SK-N-SH treated with all-trans-retinoic acid at 6 μM for 48 hours (cell line): Measurements from ENCODE around the gene NR2C2AP.
A peak's percentile ranks its signal among the peaks of the same experiment; 100 is the strongest.

ENCODE experiments used
- ATAC-seq: fragments of 200-7000 bp; cut with Tn5 transposase; 3 replicates; pipeline ENCODE4 v1.9.1; 2020; ENCODE audit warnings: mild to moderate bottlenecking, moderate library complexity
- ARNTL ChIP-seq: fragments of 450-650 bp; formaldehyde crosslinking; IDR thresholded peaks from 2 replicates; pipeline ENCODE4 v1.5.0; 2020; ENCODE audit warnings: low read depth, mild to moderate bottlenecking, moderate library complexity, borderline replicate concordance
- BACH2 ChIP-seq: fragments of 250-450 bp; sonication (Bioruptor Pico); IDR thresholded peaks from 2 replicates; pipeline ENCODE4 v1.9.0; 2021; ENCODE audit warnings: mild to moderate bottlenecking, borderline replicate concordance
- CSDC2 ChIP-seq: fragments of 250-450 bp; sonication (Bioruptor Pico); IDR thresholded peaks from 2 replicates; pipeline ENCODE4 v1.5.0; 2020; ENCODE audit warnings: mild to moderate bottlenecking, moderate library complexity
- ESRRG ChIP-seq: fragments of 250-450 bp; sonication (Bioruptor Pico); IDR thresholded peaks from 2 replicates; pipeline ENCODE4 v1.6.1; 2021; ENCODE audit warnings: mild to moderate bottlenecking
- GLIS3 ChIP-seq: fragments of 250-450 bp; sonication (Bioruptor Pico); IDR thresholded peaks from 2 replicates; pipeline ENCODE4 v1.5.0; 2020; ENCODE audit warnings: mild to moderate bottlenecking, moderate library complexity
- ISL1 ChIP-seq: fragments of 250-450 bp; sonication (Bioruptor Pico); IDR thresholded peaks from 2 replicates; pipeline ENCODE4 v2.1.2; 2022; ENCODE audit warnings: mild to moderate bottlenecking, moderate library complexity
- PPARA ChIP-seq: fragments of 250-450 bp; sonication (Bioruptor Pico); IDR thresholded peaks from 2 replicates; pipeline ENCODE4 v1.5.0; 2020; ENCODE audit warnings: mild to moderate bottlenecking, borderline replicate concordance
- RARB ChIP-seq: fragments of 250-450 bp; sonication (Bioruptor Pico); IDR thresholded peaks from 2 replicates; pipeline ENCODE4 v1.8.0; 2021; ENCODE audit warnings: mild to moderate bottlenecking, moderate library complexity
- SNAI2 ChIP-seq: fragments of 250-450 bp; sonication (Bioruptor Pico); IDR thresholded peaks from 2 replicates; pipeline ENCODE4 v1.5.0; 2020; ENCODE audit warnings: mild to moderate bottlenecking, moderate library complexity
- TCF4 ChIP-seq: fragments of 250-450 bp; sonication (Bioruptor Pico); IDR thresholded peaks from 2 replicates; pipeline ENCODE4 v1.8.0; 2021; ENCODE audit warnings: mild to moderate bottlenecking, moderate library complexity, borderline replicate concordance
- TOX ChIP-seq: fragments of 250-450 bp; sonication (Bioruptor Pico); IDR thresholded peaks from 2 replicates; pipeline ENCODE4 v1.8.0; 2021; ENCODE audit warnings: mild to moderate bottlenecking, moderate library complexity, borderline replicate concordance
- ZC3H10 ChIP-seq: fragments of 250-450 bp; sonication (Bioruptor Pico); IDR thresholded peaks from 2 replicates; pipeline ENCODE4 v1.5.1; 2021; ENCODE audit warnings: mild to moderate bottlenecking, moderate library complexity
- ZFP30 ChIP-seq: fragments of 450-650 bp; formaldehyde crosslinking; IDR thresholded peaks from 2 replicates; pipeline ENCODE4 v1.5.0; 2022; ENCODE audit warnings: mild to moderate bottlenecking, moderate library complexity
- ZNF565 ChIP-seq: fragments of 450-650 bp; formaldehyde crosslinking; conservative IDR thresholded peaks from 2 replicates; pipeline ENCODE4 v1.5.0; 2020; ENCODE audit warnings: low read depth, mild to moderate bottlenecking, moderate library complexity
- ZNF70 ChIP-seq: fragments of 450-650 bp; formaldehyde crosslinking; IDR thresholded peaks from 2 replicates; pipeline ENCODE4 v1.5.0; 2020; ENCODE audit warnings: mild to moderate bottlenecking, moderate library complexity
- TF ChIP-seq, protein P1 (sequence below): fragments of 250-450 bp; sonication (Bioruptor Pico); IDR thresholded peaks from 2 replicates; pipeline ENCODE4 v1.5.1; 2020; ENCODE audit warnings: low read depth, mild to moderate bottlenecking, moderate library complexity
- TF ChIP-seq, protein P2 (sequence below): fragments of 250-450 bp; sonication (Bioruptor Pico); IDR thresholded peaks from 2 replicates; pipeline ENCODE4 v1.5.1; 2021; ENCODE audit warnings: mild to moderate bottlenecking, moderate library complexity
- TF ChIP-seq, protein P3 (sequence below): fragments of 250-450 bp; sonication (Bioruptor Pico); IDR thresholded peaks from 2 replicates; pipeline ENCODE4 v1.8.0; 2021; ENCODE audit warnings: low read depth, mild to moderate bottlenecking, moderate library complexity, borderline replicate concordance
- TF ChIP-seq, protein P4 (sequence below): fragments of 250-450 bp; sonication (Bioruptor Pico); IDR thresholded peaks from 2 replicates; pipeline ENCODE4 v1.5.0; 2020; ENCODE audit warnings: mild to moderate bottlenecking, moderate library complexity

NR2C2AP gene

DNA sequence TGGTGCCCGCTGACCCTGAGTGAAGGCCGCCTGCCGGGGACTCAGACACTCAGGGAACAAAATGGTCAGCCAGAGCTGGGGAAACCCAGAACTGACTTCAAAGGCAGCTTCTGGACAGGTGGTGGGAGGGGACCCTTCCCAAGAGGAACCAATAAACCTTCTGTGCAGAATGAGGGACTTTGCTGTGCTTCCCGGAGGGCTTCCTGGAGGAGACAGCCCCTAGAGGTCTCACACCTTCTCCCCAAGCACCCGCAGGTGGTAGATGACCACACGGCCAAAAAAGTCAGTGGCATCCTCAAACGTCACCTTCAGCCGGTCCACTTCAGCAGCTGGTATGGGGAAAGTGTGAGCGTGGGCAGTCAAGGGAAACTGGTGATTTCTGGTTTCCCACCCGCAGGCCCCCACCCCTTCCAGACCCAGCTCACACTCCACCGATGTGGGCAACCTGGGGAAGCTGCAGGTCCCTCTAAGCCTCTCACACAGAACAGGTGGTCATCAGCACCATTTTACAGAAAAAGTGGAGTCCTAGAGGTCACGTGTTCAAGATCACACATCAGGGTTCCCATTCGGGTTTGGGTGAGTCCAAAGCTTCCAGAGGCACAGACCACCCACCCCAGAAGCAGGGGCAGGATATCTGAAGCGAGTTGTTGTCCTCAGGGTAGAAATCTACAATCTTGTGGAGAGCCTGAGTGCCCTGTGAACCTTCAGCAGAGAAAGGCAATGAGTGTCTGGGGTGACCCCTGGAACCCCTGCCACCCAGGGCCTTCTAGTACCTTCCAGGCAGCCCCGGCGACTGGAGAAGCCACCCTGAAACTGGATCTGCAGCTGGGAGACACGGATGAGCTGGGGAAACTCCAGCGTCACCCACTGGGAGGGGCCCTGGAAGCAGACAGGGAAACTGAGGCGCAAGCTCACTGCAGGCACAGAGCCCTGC lies 1.2 kb downstream of the NR2C2AP start (continued):
- TF ChIP-seq, protein P1, sequence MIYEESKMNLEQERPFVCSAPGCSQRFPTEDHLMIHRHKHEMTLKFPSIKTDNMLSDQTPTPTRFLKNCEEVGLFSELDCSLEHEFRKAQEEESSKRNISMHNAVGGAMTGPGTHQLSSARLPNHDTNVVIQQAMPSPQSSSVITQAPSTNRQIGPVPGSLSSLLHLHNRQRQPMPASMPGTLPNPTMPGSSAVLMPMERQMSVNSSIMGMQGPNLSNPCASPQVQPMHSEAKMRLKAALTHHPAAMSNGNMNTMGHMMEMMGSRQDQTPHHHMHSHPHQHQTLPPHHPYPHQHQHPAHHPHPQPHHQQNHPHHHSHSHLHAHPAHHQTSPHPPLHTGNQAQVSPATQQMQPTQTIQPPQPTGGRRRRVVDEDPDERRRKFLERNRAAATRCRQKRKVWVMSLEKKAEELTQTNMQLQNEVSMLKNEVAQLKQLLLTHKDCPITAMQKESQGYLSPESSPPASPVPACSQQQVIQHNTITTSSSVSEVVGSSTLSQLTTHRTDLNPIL = no peak
- TF ChIP-seq, protein P2, sequence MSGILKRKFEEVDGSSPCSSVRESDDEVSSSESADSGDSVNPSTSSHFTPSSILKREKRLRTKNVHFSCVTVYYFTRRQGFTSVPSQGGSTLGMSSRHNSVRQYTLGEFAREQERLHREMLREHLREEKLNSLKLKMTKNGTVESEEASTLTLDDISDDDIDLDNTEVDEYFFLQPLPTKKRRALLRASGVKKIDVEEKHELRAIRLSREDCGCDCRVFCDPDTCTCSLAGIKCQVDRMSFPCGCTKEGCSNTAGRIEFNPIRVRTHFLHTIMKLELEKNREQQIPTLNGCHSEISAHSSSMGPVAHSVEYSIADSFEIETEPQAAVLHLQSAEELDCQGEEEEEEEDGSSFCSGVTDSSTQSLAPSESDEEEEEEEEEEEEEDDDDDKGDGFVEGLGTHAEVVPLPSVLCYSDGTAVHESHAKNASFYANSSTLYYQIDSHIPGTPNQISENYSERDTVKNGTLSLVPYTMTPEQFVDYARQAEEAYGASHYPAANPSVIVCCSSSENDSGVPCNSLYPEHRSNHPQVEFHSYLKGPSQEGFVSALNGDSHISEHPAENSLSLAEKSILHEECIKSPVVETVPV (CRISPR knock-in tag) = no peak
- TF ChIP-seq ZNF565 = no peak
- TF ChIP-seq, all 23 proteins: peak for 0

DNA sequence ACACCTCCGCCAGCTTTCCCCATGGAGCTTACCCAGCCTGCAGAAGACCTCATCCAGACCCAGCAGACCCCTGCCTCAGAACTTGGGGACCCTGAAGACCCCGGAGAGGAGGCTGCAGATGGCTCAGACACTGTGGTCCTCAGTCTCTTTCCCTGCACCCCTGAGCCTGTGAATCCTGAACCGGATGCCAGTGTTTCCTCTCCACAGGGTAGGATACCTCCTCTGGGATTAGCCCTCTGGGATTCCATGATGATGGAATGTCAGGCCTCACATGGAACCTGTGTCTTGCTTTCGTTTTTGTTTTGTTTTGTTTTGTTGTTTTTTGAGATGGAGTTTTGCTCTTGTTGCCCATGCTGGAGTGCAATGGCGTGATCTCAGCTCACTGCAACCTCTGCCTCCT lies 9.3 kb downstream of the NR2C2AP start:
- no peak for TF ChIP-seq ZNF70 (CRISPR knock-in tag)
- no peak for TF ChIP-seq SNAI2 (CRISPR knock-in tag)
- no peak for TF ChIP-seq GLIS3 (CRISPR knock-in tag)
- no peak for TF ChIP-seq RARB
- no peak for TF ChIP-seq PPARA (CRISPR knock-in tag)
- no peak for TF ChIP-seq ARNTL (CRISPR knock-in tag)
- TF ChIP-seq BACH2 = no peak
- no peak for TF ChIP-seq TCF4 (CRISPR knock-in tag)
- no peak for ATAC-seq

DNA sequence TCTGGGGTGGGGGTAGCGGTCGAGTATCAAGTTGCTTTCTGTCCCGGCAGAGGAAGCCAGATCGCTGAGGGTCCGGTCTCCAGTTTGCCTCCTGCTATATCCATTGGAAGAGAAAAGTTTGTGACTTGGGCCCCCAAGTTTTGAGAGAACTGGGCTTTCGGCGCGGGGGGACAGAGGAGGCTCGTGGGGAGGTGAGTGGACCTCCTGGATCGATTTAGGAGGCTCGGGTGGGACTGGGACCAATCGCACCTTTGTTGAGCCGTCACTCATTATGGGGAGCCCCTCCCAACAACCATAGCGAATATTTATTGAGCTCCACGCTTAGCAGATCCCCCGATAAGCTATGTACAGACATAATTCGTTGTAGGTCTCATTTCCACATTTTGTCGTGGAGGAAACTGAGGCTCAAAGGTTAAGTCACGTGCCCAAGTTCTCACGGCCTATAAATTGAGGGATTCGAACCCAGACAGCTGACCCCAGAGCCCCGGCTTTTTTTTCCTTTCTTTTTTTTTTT lies 10.2 kb downstream of the NR2C2AP start:
- TF ChIP-seq GLIS3 (CRISPR knock-in tag) (no peak), TOX (CRISPR knock-in tag) (no peak), RARB (no peak), ZNF565 (no peak), ZC3H10 (CRISPR knock-in tag) (no peak), ESRRG (CRISPR knock-in tag) (no peak), CSDC2 (CRISPR knock-in tag) (no peak), ARNTL (CRISPR knock-in tag) (no peak), ZNF70 (CRISPR knock-in tag) (no peak), SNAI2 (CRISPR knock-in tag) (no peak), ZFP30 (CRISPR knock-in tag) (no peak), ISL1 (CRISPR knock-in tag) (no peak), TCF4 (CRISPR knock-in tag) (no peak)
- TF ChIP-seq, protein P1 = no peak
- TF ChIP-seq, protein P3, sequence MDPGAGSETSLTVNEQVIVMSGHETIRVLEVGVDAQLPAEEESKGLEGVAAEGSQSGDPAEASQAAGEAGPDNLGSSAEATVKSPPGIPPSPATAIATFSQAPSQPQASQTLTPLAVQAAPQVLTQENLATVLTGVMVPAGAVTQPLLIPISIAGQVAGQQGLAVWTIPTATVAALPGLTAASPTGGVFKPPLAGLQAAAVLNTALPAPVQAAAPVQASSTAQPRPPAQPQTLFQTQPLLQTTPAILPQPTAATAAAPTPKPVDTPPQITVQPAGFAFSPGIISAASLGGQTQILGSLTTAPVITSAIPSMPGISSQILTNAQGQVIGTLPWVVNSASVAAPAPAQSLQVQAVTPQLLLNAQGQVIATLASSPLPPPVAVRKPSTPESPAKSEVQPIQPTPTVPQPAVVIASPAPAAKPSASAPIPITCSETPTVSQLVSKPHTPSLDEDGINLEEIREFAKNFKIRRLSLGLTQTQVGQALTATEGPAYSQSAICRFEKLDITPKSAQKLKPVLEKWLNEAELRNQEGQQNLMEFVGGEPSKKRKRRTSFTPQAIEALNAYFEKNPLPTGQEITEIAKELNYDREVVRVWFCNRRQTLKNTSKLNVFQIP (CRISPR knock-in tag) = no peak
- TF ChIP-seq, protein P4, sequence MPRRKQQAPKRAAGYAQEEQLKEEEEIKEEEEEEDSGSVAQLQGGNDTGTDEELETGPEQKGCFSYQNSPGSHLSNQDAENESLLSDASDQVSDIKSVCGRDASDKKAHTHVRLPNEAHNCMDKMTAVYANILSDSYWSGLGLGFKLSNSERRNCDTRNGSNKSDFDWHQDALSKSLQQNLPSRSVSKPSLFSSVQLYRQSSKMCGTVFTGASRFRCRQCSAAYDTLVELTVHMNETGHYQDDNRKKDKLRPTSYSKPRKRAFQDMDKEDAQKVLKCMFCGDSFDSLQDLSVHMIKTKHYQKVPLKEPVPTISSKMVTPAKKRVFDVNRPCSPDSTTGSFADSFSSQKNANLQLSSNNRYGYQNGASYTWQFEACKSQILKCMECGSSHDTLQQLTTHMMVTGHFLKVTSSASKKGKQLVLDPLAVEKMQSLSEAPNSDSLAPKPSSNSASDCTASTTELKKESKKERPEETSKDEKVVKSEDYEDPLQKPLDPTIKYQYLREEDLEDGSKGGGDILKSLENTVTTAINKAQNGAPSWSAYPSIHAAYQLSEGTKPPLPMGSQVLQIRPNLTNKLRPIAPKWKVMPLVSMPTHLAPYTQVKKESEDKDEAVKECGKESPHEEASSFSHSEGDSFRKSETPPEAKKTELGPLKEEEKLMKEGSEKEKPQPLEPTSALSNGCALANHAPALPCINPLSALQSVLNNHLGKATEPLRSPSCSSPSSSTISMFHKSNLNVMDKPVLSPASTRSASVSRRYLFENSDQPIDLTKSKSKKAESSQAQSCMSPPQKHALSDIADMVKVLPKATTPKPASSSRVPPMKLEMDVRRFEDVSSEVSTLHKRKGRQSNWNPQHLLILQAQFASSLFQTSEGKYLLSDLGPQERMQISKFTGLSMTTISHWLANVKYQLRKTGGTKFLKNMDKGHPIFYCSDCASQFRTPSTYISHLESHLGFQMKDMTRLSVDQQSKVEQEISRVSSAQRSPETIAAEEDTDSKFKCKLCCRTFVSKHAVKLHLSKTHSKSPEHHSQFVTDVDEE (CRISPR knock-in tag) = no peak
- TF ChIP-seq, protein P2 (CRISPR knock-in tag) = no peak
- TF ChIP-seq, all 23 proteins: peak for 0
- peak; percentile 9 for ATAC-seq
